T follicular helper cell (primary cell): ENCODE measurements around the gene KIAA0040.
A peak's percentile ranks its signal among the peaks of the same experiment; 100 is the strongest.

Source experiments
- DNase-seq: peaks from one replicate; pipeline ENCODE4 v3.0.0-alpha.2; 2020; ENCODE audit warnings: low read depth
- total RNA-seq, 2 experiments: gene quantifications; one replicate each; lab custom pipeline; 2026; lab: John Stamatoyannopoulos, UW

The KIAA0040 gene
- total RNA-seq: 71.9 to 182 reads per million in 2 experiments

- peak; percentile 51 for DNase-seq
These were observed at the start of gene KIAA0040 for GRCh38 chr1:175192630-175193526. Gene KIAA0040, minus strand, starts transcription at chr1:175192776. Its CDS starts 31,763 bp downstream, at chr1:175161013.

- no peak for DNase-seq
These were observed 44.8 kb upstream of the KIAA0040 start for GRCh38 chr1:175237389-175237788.

- DNase-seq: no peak
These were observed 42.1 kb upstream of the KIAA0040 start for GRCh38 chr1:175234639-175235038.

- no peak for DNase-seq
These were observed 39.8 kb upstream of the KIAA0040 start for GRCh38 chr1:175232335-175232734.

GRCh38 chr1:175225805-175226129, 33.2 kb upstream of the KIAA0040 start:
- DNase-seq: no peak

GRCh38 chr1:175222296-175222938, 29.8 kb upstream of the KIAA0040 start:
- no peak for DNase-seq

- DNase-seq: no peak
These were observed 29.1 kb upstream of the KIAA0040 start for GRCh38 chr1:175221557-175222175.

GRCh38 chr1:175220853-175221556, 28.4 kb upstream of the KIAA0040 start:
- no peak for DNase-seq

- DNase-seq: no peak
These were observed 27.2 kb upstream of the KIAA0040 start for GRCh38 chr1:175219774-175220173.

- no peak for DNase-seq
These were observed 26.3 kb upstream of the KIAA0040 start for GRCh38 chr1:175218786-175219434.

- no peak for DNase-seq
These were observed 25.4 kb upstream of the KIAA0040 start for GRCh38 chr1:175217721-175218531.

- no peak for DNase-seq
These were observed 23.9 kb upstream of the KIAA0040 start for GRCh38 chr1:175216444-175216843.

- no peak for DNase-seq
These were observed 19.1 kb upstream of the KIAA0040 start for GRCh38 chr1:175211656-175212055.

- no peak for DNase-seq
These were observed 18.2 kb upstream of the KIAA0040 start for GRCh38 chr1:175210744-175211143.

GRCh38 chr1:175209493-175209921, 16.9 kb upstream of the KIAA0040 start:
- DNase-seq: no peak

GRCh38 chr1:175208773-175209492, 16.4 kb upstream of the KIAA0040 start:
- DNase-seq: peak; percentile 40

- DNase-seq: no peak
These were observed 15.4 kb upstream of the KIAA0040 start for GRCh38 chr1:175207971-175208370.

GRCh38 chr1:175206687-175207086, 14.1 kb upstream of the KIAA0040 start:
- no peak for DNase-seq

- DNase-seq: no peak
These were observed 11.8 kb upstream of the KIAA0040 start for GRCh38 chr1:175204330-175204729.

- DNase-seq: no peak
These were observed 11.0 kb upstream of the KIAA0040 start for GRCh38 chr1:175203570-175204068.
